H4 (cell line): ENCODE data around the gene PTPRR. TPM values are rescaled to one million over a fixed set of nuclear protein-coding genes. Genes with fewer than 3 reads are reported as not detected.

ENCODE experiments used
- DNase-seq: peaks from one replicate; pipeline ENCODE4 v3.0.0-alpha.2; 2015; ENCODE audit warnings: low spot score
- total RNA-seq: library from RNA; depleted of rRNA; stranded (reverse); fragments of >200 nt; shearing (Covaris generic); gene quantifications from 2 replicates; pipeline ENCODE4 v1.2.3, GENCODE V29; 2014

PTPRR gene
- total RNA-seq, 1 experiment from 2014 or later = 1.3 TPM

- no peak for DNase-seq
These were observed 225.0 kb downstream of the PTPRR start for GRCh38 chr12:70695361-70696023.

DNA sequence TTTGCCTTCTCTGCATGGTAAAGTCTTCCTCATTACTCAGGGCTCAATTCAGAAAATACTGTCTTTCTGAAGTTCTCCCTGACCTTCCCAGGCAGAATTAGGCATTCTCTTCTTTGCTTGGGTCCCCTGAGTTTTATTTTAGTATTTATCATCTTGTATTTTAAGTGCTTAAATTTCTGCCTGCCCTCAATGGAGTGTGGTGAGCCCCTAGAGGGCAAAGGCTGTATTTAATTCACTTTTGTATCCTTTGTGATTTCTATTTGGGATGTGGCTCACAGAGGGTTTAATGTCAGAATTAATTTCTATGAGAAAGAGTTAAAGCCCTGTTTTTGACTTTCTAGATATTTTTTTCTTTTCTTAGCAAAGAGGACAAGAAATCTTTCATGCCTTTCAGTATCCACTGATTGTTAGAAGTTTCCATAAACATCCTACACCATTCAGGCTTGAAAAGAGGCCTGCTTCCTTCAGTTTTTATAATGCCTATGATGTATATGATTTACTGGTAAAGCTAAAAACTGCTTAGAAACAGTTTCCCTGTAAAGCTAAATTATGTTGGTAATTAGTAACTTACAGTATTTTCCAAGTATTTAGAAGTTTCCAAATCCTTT lies 227.8 kb downstream of the PTPRR start:
- peak; percentile 5 for DNase-seq

DNA sequence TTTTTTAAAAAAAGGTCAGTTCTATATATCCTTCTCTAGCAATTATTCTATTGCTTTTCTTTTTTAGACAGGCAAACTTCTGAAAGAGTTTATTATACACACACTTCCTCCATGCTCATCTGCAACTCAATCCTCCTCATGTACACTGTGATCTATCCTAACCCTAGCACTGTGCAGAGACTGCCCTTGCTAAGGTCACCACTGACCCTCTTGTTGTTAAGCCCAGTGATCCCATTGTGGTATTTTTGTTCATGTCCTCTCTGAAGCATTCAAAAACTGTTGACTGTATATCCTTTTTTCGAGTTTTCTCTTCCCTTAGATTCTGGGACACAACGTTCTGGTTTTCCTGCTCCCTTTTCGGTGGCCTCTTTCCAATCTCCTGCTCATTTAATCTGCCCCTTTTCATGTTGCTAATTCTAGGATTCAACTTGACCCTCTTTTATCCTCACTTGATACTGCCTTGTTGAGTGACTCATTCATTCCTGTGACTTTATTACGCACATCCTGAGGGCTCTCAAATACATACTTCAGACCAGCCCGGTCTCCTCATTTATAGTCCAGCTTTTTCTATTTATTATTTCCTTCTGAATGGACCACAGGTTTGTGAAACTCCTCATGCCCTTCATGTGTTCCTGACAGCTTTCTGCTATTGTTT lies 229.4 kb downstream of the PTPRR start:
- DNase-seq = no peak

DNA sequence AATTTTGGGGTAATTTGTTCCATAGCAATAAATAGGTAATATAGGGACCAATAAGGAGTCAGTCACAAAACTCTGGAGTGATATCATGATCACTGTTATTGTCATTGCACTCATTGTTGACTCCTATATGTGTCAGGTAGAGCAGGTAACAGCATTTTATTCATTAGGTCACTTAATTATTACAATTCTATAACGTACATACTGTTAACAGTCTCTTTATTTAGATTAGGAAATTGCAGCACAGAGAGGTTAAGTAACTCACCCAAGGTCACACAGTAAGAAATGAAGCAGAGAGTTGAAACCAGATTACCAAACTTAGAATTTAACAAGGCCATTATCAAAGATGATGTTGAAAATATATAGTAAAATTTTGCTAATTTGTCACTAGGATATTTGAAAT lies 233.6 kb downstream of the PTPRR start:
- DNase-seq = no peak

- DNase-seq = no peak
These were observed 234.2 kb downstream of the PTPRR start for GRCh38 chr12:70686299-70686698.

GRCh38 chr12:70683976-70684375 lies 236.6 kb downstream of the PTPRR start:
- DNase-seq = no peak

DNA sequence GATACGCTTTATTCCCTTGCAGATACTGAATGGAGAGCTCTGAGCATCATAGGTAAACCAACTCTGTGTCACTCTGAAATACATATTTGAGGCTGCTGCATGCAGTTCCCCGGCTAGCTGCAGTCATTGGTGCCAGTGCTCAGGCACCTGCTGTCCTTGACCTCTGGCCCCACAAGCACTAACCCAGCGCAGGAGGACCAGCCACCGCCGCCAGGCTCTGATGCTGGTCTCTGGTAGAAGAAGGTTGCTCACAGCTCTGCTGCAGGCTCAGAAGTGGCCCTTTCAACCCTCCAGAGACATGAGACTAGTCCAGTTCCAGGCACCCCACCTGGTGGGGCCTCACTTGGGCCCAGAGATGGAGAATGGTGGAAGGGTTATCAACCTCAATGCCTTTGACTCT lies 248.8 kb downstream of the PTPRR start:
- no peak for DNase-seq

GRCh38 chr12:70670948-70671347 lies 249.6 kb downstream of the PTPRR start:
- DNase-seq = no peak

DNA sequence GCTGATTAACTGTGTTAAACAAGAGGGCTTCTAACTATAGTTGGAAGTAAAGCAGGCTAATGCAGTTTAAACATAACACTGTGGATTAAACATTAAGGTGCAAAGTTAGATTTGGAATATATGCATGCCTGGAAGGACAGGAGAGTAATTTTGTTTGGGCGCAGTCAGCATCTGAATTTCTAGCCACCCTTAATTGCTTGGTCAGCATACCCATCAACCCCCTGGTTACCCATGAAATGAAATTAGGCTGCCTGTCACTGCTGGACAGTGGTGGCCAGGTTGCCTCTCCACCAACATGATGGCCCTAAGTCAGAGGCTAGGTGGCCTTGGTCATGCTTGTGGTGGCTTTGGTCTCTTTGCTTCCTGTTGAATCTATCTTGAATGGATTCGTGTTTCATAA lies 253.3 kb downstream of the PTPRR start:
- DNase-seq = no peak

DNA sequence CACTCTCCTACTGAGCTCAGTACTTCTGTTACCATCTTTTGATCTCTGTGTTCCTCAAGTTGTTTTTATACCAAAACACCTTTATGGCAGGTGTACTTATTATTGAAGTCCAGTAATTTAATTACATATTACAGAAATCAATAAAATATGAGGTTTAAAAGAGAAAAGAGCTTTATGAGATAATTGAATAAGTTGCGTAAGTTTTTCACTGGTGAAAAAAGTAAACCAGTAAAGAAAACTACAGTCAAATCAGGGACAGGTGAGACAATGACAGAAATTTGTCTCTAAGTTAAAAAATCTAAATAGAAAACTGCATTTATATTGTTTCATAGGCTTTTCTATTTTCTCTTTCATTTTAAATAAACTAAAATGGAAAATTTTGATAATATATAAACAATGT lies 254.2 kb downstream of the PTPRR start:
- DNase-seq = no peak

GRCh38 chr12:70664465-70664881 lies 256.1 kb downstream of the PTPRR start:
- DNase-seq = no peak

DNA sequence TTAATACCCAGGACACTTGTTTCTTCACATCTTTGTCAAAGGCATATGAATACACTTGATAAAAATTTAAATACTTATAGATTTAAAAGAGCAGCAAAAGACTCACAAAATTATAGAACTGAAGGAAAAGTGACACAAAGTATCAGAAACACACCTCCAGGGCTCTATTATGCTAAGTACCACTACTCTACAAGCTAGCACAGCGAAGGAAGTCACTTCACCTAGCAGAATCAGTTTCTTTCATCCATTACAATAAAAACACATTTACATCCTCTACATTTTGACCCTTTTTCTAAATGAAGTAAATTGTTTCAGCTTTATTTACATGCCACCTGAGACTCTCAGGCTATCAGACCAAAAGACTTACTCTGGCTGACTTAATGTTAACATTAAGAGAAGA lies 256.7 kb downstream of the PTPRR start:
- DNase-seq = no peak

GRCh38 chr12:70661466-70662161 lies 258.9 kb downstream of the PTPRR start:
- DNase-seq = no peak

DNA sequence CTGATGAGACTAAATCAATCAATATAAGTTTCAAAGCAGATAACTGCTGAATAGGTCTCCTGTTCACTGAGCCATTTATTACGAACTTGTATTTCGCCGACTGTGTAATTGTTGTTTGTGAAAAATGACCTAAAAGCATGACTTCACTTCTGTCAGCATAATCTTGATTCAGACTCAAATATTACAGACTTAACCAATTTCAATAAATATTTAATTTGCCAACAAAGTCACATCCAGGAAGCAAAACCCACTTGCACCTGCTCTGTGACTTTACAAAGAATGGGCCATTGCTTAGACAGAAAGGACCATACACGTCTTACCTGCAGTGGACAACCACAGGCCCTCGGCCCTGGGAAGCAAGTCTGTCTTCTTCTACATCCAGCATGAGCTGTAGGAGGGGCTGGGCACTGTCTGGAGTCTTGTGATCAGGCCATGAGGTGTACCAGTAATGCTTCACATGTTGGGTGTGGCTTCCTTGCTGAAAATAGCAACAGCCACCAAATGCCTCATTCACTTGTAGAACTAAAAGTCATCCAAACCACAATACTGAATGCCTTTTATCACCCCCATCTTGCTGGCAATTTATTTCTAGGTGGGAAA lies 259.8 kb downstream of the PTPRR start:
- peak; percentile 77 for DNase-seq

- DNase-seq = no peak
These were observed 260.4 kb downstream of the PTPRR start for GRCh38 chr12:70660002-70660604.

DNA sequence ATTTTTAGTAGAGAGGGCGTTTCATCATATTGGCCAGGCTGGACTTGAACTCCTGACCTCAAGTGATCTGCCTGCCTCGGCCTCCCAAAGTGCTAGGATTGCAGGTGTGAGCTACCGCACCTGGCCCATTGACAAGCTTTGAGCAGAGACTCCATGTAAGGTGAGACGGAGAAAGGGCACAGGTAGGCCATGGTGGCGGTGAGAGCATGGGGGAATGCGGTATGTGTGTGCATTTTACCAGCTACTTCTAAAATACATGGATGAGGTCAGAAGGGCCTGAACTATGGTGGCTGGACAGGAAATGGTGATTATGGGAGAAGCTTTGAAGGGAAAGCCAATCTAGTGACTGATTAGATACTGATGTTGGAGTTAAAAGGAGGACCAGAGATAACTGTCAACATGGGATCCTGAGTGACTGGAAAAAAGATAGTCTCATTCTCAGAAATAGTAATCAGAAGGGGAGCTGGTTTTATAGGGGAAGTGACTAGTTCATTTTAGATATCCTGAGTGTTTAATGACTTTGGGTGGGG lies 261.4 kb downstream of the PTPRR start:
- no peak for DNase-seq

DNA sequence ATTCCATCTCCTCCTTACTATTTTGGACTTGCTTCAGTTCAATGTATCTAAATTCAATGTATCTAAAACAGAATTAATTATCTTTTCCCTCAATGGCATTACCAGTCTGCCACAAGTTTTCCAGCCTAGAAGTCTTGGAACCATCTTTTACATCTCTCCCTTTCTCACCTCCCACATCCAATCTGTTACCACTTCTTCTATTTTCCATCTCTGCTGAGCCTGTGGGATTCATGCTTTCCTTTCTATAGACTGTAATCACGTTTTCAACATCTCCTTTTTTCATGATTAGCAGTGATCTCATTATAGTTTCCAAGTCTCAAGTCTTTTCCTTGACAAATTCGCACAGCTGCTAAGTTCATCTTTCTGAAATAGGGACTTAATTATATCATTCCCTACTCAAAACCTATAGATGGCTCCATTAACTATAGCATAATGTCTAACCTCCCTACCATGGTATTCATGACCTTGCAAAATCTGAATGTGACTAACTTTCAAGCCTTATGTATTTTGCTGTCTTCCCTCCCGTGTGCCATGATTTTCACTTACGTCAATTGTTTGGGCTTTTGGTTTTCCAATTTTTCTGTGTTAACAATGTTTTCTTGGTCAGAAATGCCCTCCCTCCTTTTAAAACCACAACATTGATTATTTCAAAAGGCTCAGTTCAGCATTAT lies 262.8 kb downstream of the PTPRR start:
- no peak for DNase-seq

GRCh38 chr12:70652451-70652850 lies 268.1 kb downstream of the PTPRR start:
- DNase-seq = no peak

- DNase-seq = no peak
These were observed 271.7 kb downstream of the PTPRR start for GRCh38 chr12:70648831-70649230.

- peak; percentile 38 for DNase-seq
These were observed 272.3 kb downstream of the PTPRR start for GRCh38 chr12:70648191-70648590.

- no peak for DNase-seq
These were observed 273.7 kb downstream of the PTPRR start for GRCh38 chr12:70646850-70647249.
